Esophagus (tissue), 2 donors: ENCODE measurements around the gene CRTC1. TPM values are rescaled to one million over a fixed set of nuclear protein-coding genes. Genes with fewer than 3 reads are reported as not detected.

Experiments
- H3K27ac ChIP-seq, 2 donors: one replicate each; pipeline ENCODE4 v1.5.1; 2013; ENCODE audit warnings: low read depth in 2 of 2, mild to moderate bottlenecking in 2 of 2, inconsistent platforms in 1 of 2, low read length in 1 of 2, moderate library complexity in 1 of 2
- H3K27me3 ChIP-seq, 2 donors: one replicate each; pipeline ENCODE4 v1.6.1; 2013; ENCODE audit warnings: low read length in 2 of 2, control low read depth in 1 of 2, mild to moderate bottlenecking in 1 of 2; ENCODE audit not compliant: insufficient read depth in 2 of 2, control insufficient read depth in 1 of 2
- H3K36me3 ChIP-seq, 2 donors: one replicate each; pipeline ENCODE4 v1.6.1; 2013; ENCODE audit warnings: low read length in 1 of 2; ENCODE audit not compliant: control insufficient read depth in 2 of 2, insufficient read depth in 2 of 2
- H3K4me1 ChIP-seq, 2 donors: one replicate each; pipeline ENCODE4 v1.6.1; 2013; ENCODE audit warnings: low read length in 1 of 2; ENCODE audit not compliant: control insufficient read depth in 2 of 2, insufficient read depth in 2 of 2
- H3K4me3 ChIP-seq, 2 donors: one replicate each; pipeline ENCODE4 v1.5.1; 2013; ENCODE audit warnings: low read length in 2 of 2, mild to moderate bottlenecking in 2 of 2, low read depth in 1 of 2, moderate library complexity in 1 of 2
- H3K9me3 ChIP-seq, 2 donors: one replicate each; pipeline ENCODE4 v1.6.1; 2013; ENCODE audit warnings: mild to moderate bottlenecking in 2 of 2, low read depth in 1 of 2, low read length in 1 of 2, moderate library complexity in 1 of 2; ENCODE audit not compliant: control insufficient read depth in 2 of 2, insufficient read depth in 1 of 2
- WGBS, 2 donors: extraction: QIAGEN DNeasy Blood & Tissue Kit; methylation state at CpG; one replicate each; pipeline ENCODE4 v1.1.7; 2013; 5-methylcytosine and 5-hydroxymethylcytosine counted together
- polyA plus RNA-seq, 2 donors: library from polyadenylated mRNA; stranded (reverse); fragments of 200-250 nt; gene quantifications; one replicate each; pipeline ENCODE4 v1.2.3, GENCODE V29; 2013
- donor health status: healthy with polysubstance abuse.
- donor health status: Bipolar disorder and iron deficiency.

Gene CRTC1
- polyA plus RNA-seq, 2 donors = 2.1 to 4.0 TPM

DNA sequence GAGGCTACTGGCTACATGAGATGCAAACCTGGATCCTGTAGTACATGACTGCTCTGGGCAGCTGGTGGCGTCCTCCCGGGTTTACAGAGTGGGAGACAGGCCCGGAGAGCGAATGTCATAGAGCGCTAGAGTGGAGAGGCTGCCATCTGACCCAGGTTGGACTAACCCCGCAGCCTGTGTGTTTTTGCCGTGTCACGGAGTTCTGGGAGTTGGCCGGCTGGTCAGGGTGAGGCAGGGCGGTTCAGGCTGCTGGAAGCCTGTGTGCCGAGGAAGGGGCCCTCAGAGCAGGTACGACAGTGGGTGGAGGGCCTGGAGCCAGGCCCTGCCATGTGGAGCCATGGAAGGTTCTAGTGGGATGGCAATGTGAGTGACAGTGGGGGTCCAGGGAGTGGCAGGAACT is 12.5 kb downstream of the CRTC1 start:
- peaks cover 0 to 4% of the 10 kb centered on the region in 2 donors for H3K36me3 ChIP-seq
- H3K9me3 ChIP-seq = no peaks in the 10 kb centered on the region
- 81 to 89% methylated on average over 12 of the region's 12 CpGs for WGBS, 2 donors
- no peak overlapping the region for H3K4me3 ChIP-seq
- H3K4me1 ChIP-seq = peaks cover 2 to 16% of the 10 kb centered on the region in 2 donors
- H3K27ac ChIP-seq = no peak overlapping the region
- H3K27me3 ChIP-seq = no peaks in the 10 kb centered on the region

DNA sequence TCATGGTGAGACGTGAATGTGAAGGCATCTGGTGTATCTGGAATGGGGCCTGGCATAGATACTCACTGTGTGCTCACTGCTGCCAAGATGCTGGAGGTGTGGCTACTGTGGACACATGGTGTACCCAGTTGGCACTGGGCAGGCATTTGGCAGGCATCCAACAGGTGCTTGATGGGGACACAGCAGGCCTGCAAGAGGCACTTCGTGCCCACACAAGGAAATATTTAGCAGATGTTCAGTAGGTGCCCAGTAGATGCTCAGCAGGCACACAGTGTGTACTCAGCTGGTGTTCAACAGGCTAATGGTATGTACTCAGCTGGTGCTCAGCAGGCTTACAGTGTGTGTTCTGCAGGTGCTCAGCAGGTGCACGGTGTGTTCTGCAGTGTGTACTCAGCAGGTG is 14.2 kb downstream of the CRTC1 start:
- Histone ChIP-seq H3K36me3 (peaks cover 0 to 4% of the 10 kb centered on the region in 2 donors), H3K4me3 (no peak overlapping the region), H3K27me3 (no peaks in the 10 kb centered on the region), H3K9me3 (no peaks in the 10 kb centered on the region), H3K27ac (no peak overlapping the region), H3K4me1 (peaks cover 5 to 20% of the 10 kb centered on the region in 2 donors)
- WGBS, 2 donors = 70 to 74% methylated on average over 3 of the region's 3 CpGs

DNA sequence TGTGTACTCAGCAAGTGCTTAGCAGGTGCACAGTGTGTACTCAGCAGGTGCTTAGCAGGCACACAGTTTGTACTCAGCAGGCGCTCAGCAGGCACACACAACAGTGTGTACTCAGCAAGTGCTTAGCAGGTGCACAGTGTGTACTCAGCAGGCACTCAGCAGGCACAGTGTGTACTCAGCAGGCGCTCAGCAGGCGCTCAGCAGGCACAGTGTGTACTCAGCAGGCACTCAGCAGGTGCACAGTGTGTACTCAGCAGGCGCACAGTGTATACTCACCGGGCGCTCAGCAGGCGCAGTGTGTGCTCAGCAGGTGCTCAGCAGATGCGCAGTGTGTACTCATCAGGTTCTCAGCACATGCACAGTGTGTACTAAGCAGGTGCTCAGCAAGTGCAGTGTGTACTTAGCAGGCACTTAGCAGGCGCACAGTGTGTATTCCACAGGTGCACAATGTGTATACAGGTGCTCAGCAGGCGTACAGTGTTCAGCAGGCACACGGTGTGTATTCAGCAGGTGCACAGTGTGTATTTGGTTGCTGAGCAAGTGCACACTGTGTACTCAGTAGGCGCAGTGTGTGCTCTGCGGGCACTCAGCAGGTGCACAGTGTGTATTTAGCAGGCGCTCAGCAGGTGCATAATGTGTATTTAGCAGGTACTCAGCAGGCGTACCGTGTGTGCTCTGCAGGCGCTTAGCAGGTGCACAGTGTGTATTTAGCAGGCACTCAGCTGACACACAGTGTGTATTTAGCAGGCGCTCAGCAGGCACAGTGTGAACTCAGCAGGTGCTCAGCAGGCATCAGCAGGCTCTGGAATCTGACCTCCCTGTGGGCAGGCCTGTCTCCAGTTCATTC is 15.1 kb downstream of the CRTC1 start:
- Histone ChIP-seq H3K36me3 (peaks cover 0 to 4% of the 10 kb centered on the region in 2 donors), H3K27ac (no peak overlapping the region), H3K9me3 (no peaks in the 10 kb centered on the region), H3K4me3 (no peak overlapping the region), H3K27me3 (no peaks in the 10 kb centered on the region), H3K4me1 (peaks cover 5 to 20% of the 10 kb centered on the region in 2 donors)
- WGBS, 2 donors = 89 to 94% methylated on average over 18 of the region's 18 CpGs

DNA sequence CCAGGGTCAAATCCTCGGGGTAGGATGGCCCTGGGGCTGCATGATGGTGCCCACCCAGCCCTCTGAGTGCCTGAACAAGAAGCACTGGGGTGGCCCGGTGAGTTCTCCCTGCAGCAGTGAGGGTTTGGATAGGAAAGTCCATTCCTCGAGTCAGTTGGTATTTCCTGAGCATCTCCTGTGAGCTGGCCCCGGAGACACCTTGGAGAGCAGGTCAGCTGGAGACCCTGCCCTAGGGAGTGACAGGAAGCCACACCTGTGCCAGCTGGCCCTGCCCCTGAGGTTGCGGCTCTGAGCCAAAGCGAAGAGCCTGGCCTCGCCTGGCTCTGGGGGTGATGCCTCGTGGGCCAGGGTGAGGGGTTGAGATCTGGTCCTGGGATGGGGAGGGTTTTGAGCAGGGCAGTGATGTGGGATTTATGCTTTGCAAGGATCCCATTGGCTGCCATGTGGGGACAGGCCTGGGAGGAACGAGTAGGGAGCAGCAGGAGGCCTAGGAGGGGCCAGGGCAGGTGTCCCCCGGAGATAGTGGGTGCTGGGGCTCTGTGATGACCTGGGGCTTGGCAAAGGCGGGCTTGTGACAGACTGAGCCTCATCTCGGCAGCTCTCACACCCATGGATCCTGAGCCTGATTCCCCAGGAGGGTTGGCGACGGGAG is 16.0 kb downstream of the CRTC1 start:
- H3K9me3 ChIP-seq = no peaks in the 10 kb centered on the region
- WGBS, 2 donors = 60 to 63% methylated on average over 14 of the region's 14 CpGs
- no peaks in the 10 kb centered on the region for H3K27me3 ChIP-seq
- H3K4me3 ChIP-seq = no peak overlapping the region
- H3K27ac ChIP-seq = peak overlapping the region in 1 of 2 donors; percentile 42
- peaks cover 0 to 4% of the 10 kb centered on the region in 2 donors for H3K36me3 ChIP-seq
- H3K4me1 ChIP-seq = peaks cover 5 to 20% of the 10 kb centered on the region in 2 donors

DNA sequence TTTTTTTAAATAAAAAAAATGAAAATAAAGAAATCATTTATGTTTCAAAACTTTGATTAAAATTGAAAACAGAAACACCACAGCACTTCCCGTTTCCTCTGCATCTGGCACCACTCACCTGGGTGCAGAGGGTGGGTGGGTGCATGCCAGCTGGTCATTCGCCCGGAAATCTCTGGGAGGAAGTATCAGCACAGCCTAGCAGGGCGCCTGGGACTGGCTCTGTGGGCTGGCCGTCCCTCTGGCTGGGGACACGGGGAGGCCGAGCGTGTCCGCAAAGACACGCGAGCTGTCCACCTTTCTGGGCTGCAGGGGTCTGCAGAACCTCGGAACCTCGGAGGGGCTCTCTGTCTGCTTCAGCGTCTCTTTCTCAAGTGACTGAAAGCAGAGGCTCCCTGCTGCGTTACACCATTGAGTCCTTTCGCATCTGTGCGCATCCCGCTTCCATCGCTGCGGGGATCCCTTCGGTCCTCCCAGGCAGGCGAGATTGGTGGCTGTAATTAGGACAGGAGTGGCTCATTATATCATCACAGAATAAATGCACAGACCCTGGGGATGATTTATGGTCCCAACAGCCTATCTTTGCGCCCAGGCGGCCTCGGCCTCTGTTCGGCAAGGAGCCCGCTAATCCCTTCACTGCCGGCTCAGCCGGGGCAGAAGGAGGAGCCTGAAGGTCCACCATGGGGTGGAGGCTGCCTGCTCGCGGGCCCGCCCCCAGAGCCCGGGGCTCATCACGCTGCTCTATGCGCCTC is 17.2 kb downstream of the CRTC1 start:
- no peaks in the 10 kb centered on the region for H3K27me3 ChIP-seq
- peak overlapping the region; percentile 70 to 88 for H3K27ac ChIP-seq
- H3K4me1 ChIP-seq = peaks cover 5 to 20% of the 10 kb centered on the region in 2 donors
- no peaks in the 10 kb centered on the region for H3K9me3 ChIP-seq
- WGBS, 2 donors = 5 to 14% methylated on average over 35 of the region's 35 CpGs
- H3K36me3 ChIP-seq = peaks cover 0 to 4% of the 10 kb centered on the region in 2 donors
- peak overlapping the region; percentile 41 to 44 for H3K4me3 ChIP-seq

DNA sequence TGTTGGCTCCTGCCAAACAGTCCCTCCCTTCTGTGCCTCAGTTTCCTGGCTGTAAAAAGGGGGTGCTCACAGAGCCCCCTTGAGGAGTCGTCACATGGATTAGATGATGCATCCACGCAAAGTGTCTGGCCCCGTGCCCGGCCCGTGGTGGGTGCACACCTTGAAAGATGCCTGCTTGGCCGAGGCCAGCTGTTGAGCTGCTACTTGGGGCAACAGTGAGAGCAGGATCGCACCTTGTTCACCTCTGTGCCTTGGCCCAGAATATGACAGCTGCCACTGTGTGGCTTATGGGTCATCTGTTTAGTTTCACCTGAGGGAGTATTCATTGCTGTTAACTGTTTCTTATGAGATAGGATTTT is 17.7 kb downstream of the CRTC1 start:
- H3K36me3 ChIP-seq = peaks cover 0 to 4% of the 10 kb centered on the region in 2 donors
- peaks cover 5 to 20% of the 10 kb centered on the region in 2 donors for H3K4me1 ChIP-seq
- H3K4me3 ChIP-seq = peak overlapping the region; percentile 41 to 44
- no peaks in the 10 kb centered on the region for H3K27me3 ChIP-seq
- H3K27ac ChIP-seq = peak overlapping the region in 1 of 2 donors; percentile 88
- H3K9me3 ChIP-seq = no peaks in the 10 kb centered on the region
- WGBS, 2 donors = 9 to 20% methylated on average over 7 of the region's 7 CpGs

DNA sequence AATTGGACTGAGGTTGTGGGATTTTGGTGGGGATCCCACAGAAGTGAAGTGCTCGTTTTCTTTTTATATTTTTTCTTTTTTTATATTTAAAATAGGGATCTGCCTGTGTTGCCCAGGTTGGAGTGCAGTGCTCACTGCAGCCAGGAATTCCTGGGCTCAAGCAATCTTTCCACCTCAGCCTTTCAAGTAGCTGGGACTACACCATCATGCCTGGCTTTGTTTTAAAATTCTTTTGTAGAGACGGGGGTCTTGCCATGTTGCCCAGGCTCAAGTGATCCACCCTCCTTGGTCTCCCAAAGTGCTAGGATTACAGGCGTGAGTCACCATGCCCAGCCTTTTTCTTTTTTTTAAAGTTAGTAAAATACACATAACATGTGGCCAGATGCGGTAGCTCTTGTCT is 20.6 kb downstream of the CRTC1 start:
- Histone ChIP-seq H3K9me3 (no peaks in the 10 kb centered on the region), H3K27me3 (no peaks in the 10 kb centered on the region), H3K4me3 (no peak overlapping the region), H3K36me3 (no peaks in the 10 kb centered on the region), H3K4me1 (peaks cover 2 to 14% of the 10 kb centered on the region in 2 donors), H3K27ac (no peak overlapping the region)
- WGBS, 2 donors = 77 to 81% methylated on average over 4 of the region's 4 CpGs

DNA sequence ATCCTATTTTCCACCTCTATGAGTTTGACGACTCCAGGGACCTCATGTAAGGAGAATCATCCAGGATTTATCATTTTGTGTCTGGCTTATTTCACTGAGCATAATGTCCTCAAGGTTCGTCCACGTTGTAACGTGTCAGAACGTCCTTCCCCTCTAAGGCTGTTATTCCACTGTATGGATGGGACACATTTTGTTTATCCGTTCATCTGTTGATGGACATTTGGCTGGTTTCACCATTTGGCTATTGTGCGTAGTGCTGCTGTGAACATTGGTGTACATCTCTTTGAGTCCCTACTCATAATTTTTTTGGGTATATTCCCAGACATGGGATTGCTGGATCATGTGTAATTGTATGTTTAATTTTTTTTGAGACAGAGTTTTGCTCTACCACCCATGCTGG is 21.5 kb downstream of the CRTC1 start:
- H3K4me1 ChIP-seq = peaks cover 2 to 7% of the 10 kb centered on the region in 2 donors
- H3K27ac ChIP-seq = no peak overlapping the region
- 84 to 85% methylated on average over 7 of the region's 7 CpGs for WGBS, 2 donors
- H3K9me3 ChIP-seq = no peaks in the 10 kb centered on the region
- no peaks in the 10 kb centered on the region for H3K27me3 ChIP-seq
- no peaks in the 10 kb centered on the region for H3K36me3 ChIP-seq
- H3K4me3 ChIP-seq = no peak overlapping the region

DNA sequence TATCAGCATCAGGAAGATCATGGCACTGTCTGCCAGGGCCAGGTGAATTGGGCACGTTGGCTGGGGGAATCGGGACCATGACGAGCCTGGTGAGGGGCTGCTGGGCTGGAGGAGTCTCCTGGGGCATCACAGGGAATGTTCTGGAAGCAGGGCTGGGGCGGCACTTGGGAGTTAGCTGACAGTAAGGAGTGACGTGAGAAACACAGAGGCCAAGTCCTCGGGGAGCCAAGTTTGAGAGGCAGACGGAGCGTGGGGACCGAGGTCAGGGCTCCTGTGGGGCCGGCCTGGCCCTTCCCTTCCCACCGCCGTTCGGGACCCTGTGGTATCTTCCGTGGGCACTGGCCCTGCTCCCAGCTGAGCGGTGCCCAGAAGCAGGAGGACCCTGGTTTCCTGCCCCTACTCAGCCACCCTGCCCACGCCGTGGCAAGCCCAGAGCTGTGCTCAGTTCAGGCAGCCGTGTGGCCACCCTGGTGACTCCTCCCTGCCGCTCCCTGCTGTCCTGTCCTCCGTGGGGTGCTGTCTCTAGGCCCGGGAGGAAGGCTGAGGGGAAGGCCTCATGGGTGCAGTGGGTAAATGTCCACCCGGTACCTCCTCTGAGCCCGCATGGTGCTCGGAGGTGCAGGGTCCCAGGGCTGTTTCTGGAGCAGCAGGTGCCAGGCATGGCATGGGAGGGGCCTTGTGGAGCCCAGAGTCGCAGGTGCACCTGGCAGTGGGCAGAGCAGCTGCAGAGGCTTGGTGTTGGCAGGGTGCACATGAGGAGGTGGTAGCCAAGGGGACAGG is 25.2 kb downstream of the CRTC1 start:
- Histone ChIP-seq H3K27me3 (no peaks in the 10 kb centered on the region), H3K4me1 (peaks cover 0 to 3% of the 10 kb centered on the region in 2 donors), H3K27ac (no peak overlapping the region), H3K4me3 (no peak overlapping the region), H3K36me3 (no peaks in the 10 kb centered on the region), H3K9me3 (no peaks in the 10 kb centered on the region)
- 80 to 84% methylated on average over 24 to 25 of the region's 25 CpGs for WGBS, 2 donors
